LoVo (cell line): ENCODE data around the gene TRIM62.

Experiments
- DNase-seq: peaks from one replicate; pipeline ENCODE4 v3.0.0-alpha.2; 2016; ENCODE audit warnings: low spot score

TRIM62 gene

DNA sequence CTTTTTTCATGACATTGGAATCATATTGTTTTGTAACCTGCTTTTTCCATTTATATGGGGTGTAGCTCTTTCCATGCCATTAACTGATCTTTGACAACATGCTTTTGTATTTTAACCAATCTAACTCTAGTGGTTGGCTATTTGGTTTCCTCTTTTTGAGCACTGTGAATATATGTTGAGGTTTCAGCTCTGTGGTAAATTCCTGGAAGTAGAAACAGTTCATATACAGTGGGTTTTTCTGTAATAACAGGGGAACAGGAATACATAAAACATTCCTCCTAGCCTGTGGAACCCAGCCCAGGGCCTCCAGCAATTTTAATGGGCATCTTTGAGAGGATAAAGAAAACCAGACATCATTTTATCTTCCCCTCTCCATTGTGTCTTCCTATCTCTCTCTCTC is 83.5 kb downstream of the TRIM62 start:
- DNase-seq = no peak

DNA sequence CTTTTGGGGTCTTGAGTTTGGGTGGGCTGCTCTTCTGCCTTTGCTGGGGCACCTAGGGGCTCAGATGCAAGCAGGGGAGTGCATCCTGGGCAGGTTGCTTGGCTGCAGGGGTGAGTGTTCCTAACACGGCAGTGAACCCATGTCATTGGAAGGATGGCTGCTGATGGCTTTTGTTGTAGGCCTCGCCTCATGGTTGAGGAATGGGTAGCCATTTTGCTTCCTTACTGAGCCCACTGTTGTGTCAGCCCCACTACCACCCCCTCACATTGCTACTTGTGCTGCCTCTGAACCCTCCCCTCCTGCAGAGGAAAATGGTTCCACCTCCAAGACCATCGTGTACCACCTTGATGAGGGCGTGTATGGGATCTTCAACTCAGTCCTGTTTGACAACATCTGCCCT is 84.1 kb downstream of the TRIM62 start:
- DNase-seq = no peak

- no peak for DNase-seq
Observed at GRCh38 chr1:33097137-33097611, 84.7 kb downstream of the TRIM62 start.

DNA sequence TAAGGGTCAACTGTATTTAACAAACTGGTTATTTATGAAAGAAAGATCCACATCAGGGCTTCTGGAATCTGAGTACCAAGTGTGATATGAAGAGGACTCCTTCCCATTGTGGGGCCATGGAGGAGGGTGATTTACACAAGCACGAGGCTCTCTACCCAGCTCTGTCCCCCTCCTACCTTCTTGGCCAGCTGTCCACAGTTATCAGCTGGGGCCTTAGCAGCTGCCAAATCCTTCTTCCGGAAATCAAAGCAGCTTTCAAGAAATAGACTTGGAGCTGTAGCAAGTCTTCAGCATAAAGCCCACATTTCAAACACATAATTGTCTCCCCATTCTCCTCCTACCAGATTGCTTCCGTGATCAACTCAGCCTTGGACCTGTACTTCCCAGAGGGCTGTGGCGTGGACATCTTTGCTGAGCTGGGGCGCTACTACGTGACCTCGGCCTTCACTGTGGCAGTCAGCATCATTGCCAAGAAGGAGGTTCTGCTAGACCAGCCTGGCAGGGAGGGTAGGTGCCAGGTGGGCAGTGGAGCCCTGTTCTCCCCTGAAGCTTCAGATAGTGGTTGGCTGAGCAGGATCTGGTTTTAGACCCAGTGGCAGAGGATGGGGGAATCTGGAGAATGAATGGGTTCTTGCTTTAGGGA is 85.4 kb downstream of the TRIM62 start:
- DNase-seq = no peak
